OCI-M2 (cell line): ENCODE data around the gene SH3GL3.

Source experiments
- DNase-seq: peaks from one replicate; lab custom pipeline; 2025; ENCODE audit not compliant: unreplicated experiment; lab: John Stamatoyannopoulos, UW

SH3GL3 gene

GRCh38 chr15:83503595-83504364 is 56.6 kb downstream of the SH3GL3 start:
- no peak for DNase-seq

GRCh38 chr15:83504365-83504764 is 57.2 kb downstream of the SH3GL3 start:
- no peak for DNase-seq

- no peak for DNase-seq
These were observed 62.9 kb downstream of the SH3GL3 start for GRCh38 chr15:83510001-83510400.

DNA sequence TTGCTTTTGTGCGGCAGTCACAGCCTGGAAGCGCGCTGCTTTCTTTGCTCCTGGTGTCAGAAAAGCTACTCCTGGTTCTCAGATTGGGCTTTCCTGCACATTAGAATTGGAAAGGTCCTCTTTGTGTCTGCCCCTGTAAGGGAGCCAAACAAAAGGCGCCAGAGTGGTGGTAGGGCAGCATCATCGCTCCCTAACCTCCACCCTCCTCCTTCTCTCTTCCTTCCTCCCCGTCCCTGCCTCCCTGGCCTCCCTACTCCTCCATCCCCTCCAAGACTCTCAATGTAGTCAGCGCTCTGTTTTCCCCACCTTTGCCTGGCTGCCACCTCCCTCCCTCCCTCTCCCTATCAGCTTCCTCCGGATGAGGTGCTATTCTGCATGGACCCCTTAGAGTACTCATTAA is 65.3 kb downstream of the SH3GL3 start:
- no peak for DNase-seq

DNA sequence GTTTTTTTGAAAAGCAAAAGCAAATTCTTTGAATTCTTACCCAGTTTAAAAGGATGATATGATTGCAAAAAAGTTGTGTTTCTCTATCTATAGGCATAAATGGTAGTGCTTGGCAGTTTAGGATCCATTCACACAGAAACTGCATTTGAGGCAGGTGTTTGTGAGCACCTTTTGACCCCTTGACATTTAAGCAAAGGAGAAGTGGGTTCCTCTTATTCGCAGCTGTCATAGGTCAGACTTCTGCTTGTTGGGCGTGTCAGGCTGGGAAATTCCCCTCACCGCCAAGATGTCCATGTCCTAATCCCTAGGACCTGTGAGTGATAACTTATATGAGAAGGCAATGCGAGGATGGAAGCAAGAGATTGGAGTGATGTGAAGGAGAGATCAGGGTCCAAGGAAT is 67.4 kb downstream of the SH3GL3 start:
- DNase-seq, result no peak

DNA sequence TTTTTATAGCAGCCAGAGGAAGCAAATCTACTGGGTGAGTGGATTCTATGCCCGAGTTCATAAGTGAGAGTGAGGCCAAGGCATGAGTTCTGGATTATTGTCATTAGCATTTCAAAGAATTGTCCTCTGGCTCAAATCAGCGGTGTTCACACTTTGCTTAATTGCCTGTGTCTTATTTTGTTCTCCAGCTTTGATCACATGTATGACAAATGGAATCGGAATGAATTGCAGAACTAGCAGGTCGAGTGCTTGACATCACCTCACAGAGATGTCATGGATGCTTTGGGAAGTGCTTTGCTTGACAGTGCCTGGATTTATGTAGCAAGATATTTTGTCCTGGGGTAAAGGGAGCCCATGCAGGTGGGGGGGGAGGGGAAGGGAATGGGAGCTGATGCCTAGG is 68.0 kb downstream of the SH3GL3 start:
- no peak for DNase-seq

GRCh38 chr15:83516935-83517334 is 69.8 kb downstream of the SH3GL3 start:
- no peak for DNase-seq

GRCh38 chr15:83526319-83526718 is 79.2 kb downstream of the SH3GL3 start:
- no peak for DNase-seq

GRCh38 chr15:83533410-83533962 is 86.3 kb downstream of the SH3GL3 start:
- no peak for DNase-seq

- DNase-seq, result no peak
These were observed 90.5 kb downstream of the SH3GL3 start for GRCh38 chr15:83537606-83538005.

DNA sequence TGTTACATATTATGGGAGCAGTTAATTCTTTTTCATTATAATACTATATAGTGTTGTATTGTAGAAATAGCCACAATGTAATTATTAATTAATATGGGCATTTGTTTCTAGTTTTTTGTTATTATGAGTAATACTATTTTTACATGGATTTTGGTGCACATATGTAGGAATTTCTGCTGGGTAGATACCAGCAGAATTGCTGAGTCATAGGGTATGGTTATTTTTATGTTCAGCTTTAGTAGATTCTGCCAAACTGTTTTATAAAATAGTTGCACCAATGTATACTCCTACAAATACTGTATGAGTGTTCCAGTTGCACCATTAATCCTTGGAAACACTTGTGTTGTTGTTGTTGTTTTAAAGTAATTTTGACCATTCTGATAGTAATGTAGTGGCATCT is 91.5 kb downstream of the SH3GL3 start:
- DNase-seq, result no peak

GRCh38 chr15:83545804-83546511 is 98.8 kb downstream of the SH3GL3 start:
- DNase-seq, result no peak

GRCh38 chr15:83546512-83546888 is 99.4 kb downstream of the SH3GL3 start:
- no peak for DNase-seq

DNA sequence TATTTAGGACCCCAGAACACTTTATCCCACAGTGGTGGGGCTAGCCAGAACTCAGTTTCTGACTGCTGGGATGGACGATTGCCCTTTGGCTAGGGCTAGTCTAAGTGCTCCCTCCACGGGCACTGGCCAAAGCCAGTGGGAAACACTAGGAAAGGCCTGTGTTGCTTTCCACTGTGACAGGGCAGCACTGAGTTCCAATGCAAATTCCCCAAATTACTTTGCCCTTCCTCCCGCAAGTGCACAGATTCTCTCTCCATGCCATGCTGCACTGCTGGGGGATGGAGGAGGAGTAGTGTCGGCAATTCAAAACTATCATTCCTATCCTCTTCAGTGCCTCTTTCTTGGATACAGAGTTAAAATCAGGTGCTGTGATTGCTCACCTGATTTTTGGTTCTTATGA is 100.0 kb downstream of the SH3GL3 start:
- no peak for DNase-seq

DNA sequence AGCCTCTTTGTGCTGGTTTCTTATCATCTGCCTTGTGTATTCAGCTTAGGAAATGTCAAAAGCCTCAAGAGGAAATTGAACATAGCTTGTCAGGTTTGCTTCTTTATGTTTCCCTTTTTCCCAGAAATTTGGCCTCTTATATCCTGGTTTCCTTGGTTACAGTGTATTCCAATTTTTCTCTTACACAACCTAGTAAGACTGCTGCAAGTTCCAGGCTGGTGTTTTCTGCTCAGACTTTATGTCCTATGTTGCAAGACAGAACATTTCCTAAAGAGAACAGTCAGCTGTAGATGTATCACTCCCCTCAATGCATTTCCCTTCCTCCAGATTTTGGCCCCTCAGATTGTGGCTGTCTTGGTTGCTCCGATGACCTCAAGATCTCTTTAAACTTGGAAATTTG is 102.5 kb downstream of the SH3GL3 start:
- DNase-seq, result no peak

GRCh38 chr15:83554558-83554957 is 107.4 kb downstream of the SH3GL3 start:
- no peak for DNase-seq

DNA sequence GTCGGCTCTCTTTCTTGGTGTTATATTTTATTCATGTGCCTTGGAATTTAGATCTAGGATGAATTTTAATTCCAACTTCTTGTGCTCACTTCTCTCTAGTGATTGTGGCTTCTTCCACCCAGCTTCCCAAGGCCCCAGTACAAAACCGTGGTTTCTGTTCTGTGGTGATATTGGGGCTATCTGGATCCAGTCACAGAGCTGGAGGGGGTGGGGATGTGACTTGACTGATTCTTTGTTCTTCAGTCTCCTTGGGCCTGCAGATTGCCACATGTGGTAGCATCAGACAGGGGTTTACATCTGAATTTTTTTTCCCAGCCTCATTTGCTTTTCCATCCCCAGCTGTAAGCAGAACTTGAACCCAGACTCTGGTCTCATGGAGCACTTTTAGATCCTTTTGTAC is 108.2 kb downstream of the SH3GL3 start:
- DNase-seq, result no peak

GRCh38 chr15:83556068-83556467 is 108.9 kb downstream of the SH3GL3 start:
- no peak for DNase-seq

DNA sequence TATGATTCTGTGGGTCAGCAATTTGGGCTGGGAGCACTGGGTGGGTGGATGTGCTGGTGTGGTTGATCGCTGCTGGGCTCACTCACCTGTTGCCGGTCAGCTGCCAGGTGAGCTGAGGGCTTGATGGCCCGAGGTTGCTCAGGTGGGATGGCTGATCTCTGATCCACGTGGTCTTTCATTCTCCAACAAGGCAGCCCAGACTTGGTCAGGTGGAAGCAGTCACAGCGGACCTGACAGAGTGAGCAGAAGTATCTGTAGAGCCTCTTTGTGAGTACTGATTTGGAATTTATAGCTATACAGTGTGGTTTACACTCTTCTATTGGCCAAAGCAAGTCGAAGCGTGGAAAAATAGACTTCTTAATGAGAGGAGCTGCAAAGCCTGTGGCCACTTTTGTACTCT is 109.6 kb downstream of the SH3GL3 start:
- no peak for DNase-seq

DNA sequence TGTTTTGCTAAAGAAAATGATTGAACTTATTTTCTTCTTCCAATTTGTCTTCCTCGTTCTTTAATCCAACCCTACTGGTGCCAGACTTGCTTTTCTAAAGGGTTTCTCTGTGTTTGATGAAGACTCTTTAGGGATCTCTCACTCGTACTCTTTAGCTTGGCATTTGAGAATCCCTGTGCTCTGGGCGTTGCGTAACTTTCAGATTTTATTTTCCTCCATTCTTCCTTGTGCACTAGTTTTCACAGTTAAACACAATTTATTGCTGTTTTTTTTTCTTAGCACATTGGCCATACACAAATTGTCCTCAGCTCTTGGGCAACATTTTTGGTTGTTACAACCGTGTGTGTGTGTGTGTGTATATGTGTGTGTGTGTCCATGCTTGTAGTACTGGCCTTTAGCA is 111.0 kb downstream of the SH3GL3 start:
- no peak for DNase-seq

GRCh38 chr15:83559310-83559966 is 112.3 kb downstream of the SH3GL3 start:
- no peak for DNase-seq

DNA sequence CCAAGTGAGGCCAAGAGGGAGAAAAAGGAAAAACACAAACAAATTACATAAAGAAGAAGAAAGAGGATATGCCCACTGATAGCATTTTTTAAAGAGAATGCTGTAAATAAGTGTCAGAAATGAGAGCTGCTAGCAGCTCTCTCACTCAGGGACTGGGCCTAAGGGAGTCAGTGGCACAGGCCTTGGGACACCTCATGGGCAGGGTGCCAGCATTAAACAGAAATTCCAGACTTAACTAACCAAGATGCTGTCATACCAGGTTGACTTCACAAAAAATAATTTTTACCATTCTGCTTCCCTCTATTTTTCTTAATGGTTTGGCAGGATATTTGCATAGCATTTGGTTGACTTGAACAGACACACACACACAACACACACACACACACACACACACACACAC is 114.5 kb downstream of the SH3GL3 start:
- no peak for DNase-seq
